GM18907 (cell line): Measurements from ENCODE around the gene ATL2.
A peak's percentile ranks its signal among the peaks of the same experiment; 100 is the strongest.
"Not testable (repeated sequence)": the region's sequence is repeated elsewhere in the genome, so short reads cannot be mapped to it uniquely, and the experiment has no call there.

Experiments
- ATAC-seq: cut with Tn5 transposase; IDR thresholded peaks from one replicate; pipeline ENCODE4 v1.9.1; 2021; ENCODE audit warnings: mild to moderate bottlenecking, moderate library complexity; ENCODE audit not compliant: unreplicated experiment

ATL2 gene

GRCh38 chr2:38336621-38337020 lies 40.5 kb downstream of the ATL2 start:
- no peak for ATAC-seq

- no peak for ATAC-seq
These were observed 46.3 kb downstream of the ATL2 start for GRCh38 chr2:38330754-38331153.

- ATAC-seq, result no peak
These were observed 49.5 kb downstream of the ATL2 start for GRCh38 chr2:38327580-38327979.

GRCh38 chr2:38323623-38324022 lies 53.5 kb downstream of the ATL2 start:
- no peak for ATAC-seq

- ATAC-seq, result no peak
These were observed 54.7 kb downstream of the ATL2 start for GRCh38 chr2:38322224-38322914.

- not testable (repeated sequence) for ATAC-seq
These were observed 57.8 kb downstream of the ATL2 start for GRCh38 chr2:38319240-38319639.

GRCh38 chr2:38317725-38318124 lies 59.3 kb downstream of the ATL2 start:
- no peak for ATAC-seq

GRCh38 chr2:38315707-38316333 lies 61.3 kb downstream of the ATL2 start:
- no peak for ATAC-seq

- ATAC-seq, result no peak
These were observed 68.3 kb downstream of the ATL2 start for GRCh38 chr2:38308821-38309220.

GRCh38 chr2:38301969-38302702 lies 74.9 kb downstream of the ATL2 start:
- no peak for ATAC-seq

- ATAC-seq, result peak; percentile 57
These were observed 75.6 kb downstream of the ATL2 start for GRCh38 chr2:38301340-38301968.

- no peak for ATAC-seq
These were observed 78.5 kb downstream of the ATL2 start for GRCh38 chr2:38298539-38298938.

GRCh38 chr2:38296197-38296780 lies 80.8 kb downstream of the ATL2 start:
- no peak for ATAC-seq

GRCh38 chr2:38294597-38294996 lies 82.5 kb downstream of the ATL2 start:
- no peak for ATAC-seq

GRCh38 chr2:38293152-38293865 lies 83.8 kb downstream of the ATL2 start:
- no peak for ATAC-seq

- ATAC-seq, result no peak
These were observed 86.7 kb downstream of the ATL2 start for GRCh38 chr2:38290332-38290731.

GRCh38 chr2:38284971-38285370 lies 92.1 kb downstream of the ATL2 start:
- no peak for ATAC-seq

- no peak for ATAC-seq
These were observed 95.9 kb downstream of the ATL2 start for GRCh38 chr2:38281095-38281742.

GRCh38 chr2:38279201-38279600 lies 97.9 kb downstream of the ATL2 start:
- ATAC-seq, result no peak

GRCh38 chr2:38278117-38278438 lies 99.0 kb downstream of the ATL2 start:
- ATAC-seq, result not testable (repeated sequence)
